ENCODE results near the gene EIF2AK2.

The EIF2AK2 gene

DNA sequence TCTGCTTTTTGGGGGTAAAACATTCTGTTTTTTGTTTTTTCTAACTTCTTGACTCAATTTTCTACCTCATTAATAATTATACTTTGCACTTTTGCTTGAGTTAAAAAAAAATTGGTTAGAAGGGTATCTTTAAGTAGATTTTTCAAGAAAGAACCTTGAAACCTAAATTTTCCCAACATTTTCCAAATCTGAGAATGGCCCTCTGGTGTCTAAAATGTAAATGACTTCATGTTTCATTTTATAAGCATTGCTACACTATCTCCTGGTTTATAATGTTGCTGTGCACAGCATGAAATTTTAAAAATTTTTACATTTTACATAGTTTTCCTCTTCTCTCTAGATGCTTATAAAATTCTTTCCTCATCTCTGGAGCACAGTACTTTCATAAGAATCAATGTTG, 14.2 kb downstream of the EIF2AK2 start:
- Histone ChIP-seq H3K36me3 (ENCODE audit: control insufficient read depth, insufficient read depth, low read length) (peaks cover 85% of the 10 kb centered on the region), H3K27ac (ENCODE audit: low read depth, low read length) (no peak overlapping the region), H3K4me3 (ENCODE audit: low read depth, low read length) (no peak overlapping the region), H3K27me3 (ENCODE audit: control insufficient read depth, insufficient read depth, low read length) (no peaks in the 10 kb centered on the region), H3K9ac (ENCODE audit: low read depth, low read length) (no peak overlapping the region), H3K4me1 (ENCODE audit: control insufficient read depth, insufficient read depth, low read length) (no peaks in the 10 kb centered on the region), H3K9me3 (ENCODE audit: control insufficient read depth, insufficient read depth, low read length) (no peaks in the 10 kb centered on the region)

DNA sequence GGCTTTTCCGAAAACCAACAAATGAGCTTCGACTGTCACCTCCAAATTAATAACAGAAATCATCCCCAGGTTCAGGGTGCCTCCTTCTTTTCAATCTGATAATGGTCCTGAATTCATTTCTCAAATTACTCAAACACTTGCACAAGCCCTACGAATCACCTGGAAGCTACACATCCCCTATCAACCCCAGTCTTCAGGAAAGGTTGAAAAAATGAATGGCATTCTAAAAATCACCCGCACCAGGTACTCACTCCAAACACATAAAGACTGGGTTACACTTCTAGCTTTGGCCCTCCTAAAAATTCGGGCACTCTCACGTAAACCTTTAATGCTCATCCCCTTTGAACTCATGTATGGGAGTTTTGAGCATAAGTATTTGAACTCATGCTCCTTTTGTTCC, 23.9 kb downstream of the EIF2AK2 start:
- peaks cover 86% of the 10 kb centered on the region for H3K36me3 ChIP-seq (ENCODE audit: control insufficient read depth, insufficient read depth, low read length)
- H3K9ac ChIP-seq (ENCODE audit: low read depth, low read length) = no peak overlapping the region
- H3K9me3 ChIP-seq (ENCODE audit: control insufficient read depth, insufficient read depth, low read length) = no peaks in the 10 kb centered on the region
- no peak overlapping the region for H3K4me3 ChIP-seq (ENCODE audit: low read depth, low read length)
- no peaks in the 10 kb centered on the region for H3K27me3 ChIP-seq (ENCODE audit: control insufficient read depth, insufficient read depth, low read length)
- H3K4me1 ChIP-seq (ENCODE audit: control insufficient read depth, insufficient read depth, low read length) = no peaks in the 10 kb centered on the region
- H3K27ac ChIP-seq (ENCODE audit: low read depth, low read length) = no peak overlapping the region

DNA sequence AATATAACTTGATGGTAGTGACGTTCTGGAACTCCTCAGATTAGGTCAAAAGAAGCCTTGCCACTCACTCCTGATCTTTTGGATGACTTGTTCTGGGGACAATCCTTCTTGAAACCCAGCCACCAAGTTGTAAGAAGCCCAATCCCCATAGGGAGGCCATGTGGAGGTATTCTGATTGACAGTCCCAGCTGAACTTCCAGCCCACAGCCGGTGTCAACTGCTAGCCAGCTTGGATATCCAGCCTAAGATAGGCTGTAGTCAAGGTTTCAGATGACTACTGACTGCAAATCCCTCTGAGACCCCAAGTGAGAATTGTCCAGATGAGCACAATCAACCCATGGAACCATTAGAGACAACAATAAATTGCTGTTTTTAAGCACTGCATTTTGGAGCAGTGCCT, 31.4 kb downstream of the EIF2AK2 start:
- no peaks in the 10 kb centered on the region for H3K4me1 ChIP-seq (ENCODE audit: control insufficient read depth, insufficient read depth, low read length)
- H3K27ac ChIP-seq (ENCODE audit: low read depth, low read length) = no peak overlapping the region
- no peaks in the 10 kb centered on the region for H3K9me3 ChIP-seq (ENCODE audit: control insufficient read depth, insufficient read depth, low read length)
- H3K36me3 ChIP-seq (ENCODE audit: control insufficient read depth, insufficient read depth, low read length) = peaks cover 36% of the 10 kb centered on the region
- H3K4me3 ChIP-seq (ENCODE audit: low read depth, low read length) = no peak overlapping the region
- no peaks in the 10 kb centered on the region for H3K27me3 ChIP-seq (ENCODE audit: control insufficient read depth, insufficient read depth, low read length)
- H3K9ac ChIP-seq (ENCODE audit: low read depth, low read length) = no peak overlapping the region

DNA sequence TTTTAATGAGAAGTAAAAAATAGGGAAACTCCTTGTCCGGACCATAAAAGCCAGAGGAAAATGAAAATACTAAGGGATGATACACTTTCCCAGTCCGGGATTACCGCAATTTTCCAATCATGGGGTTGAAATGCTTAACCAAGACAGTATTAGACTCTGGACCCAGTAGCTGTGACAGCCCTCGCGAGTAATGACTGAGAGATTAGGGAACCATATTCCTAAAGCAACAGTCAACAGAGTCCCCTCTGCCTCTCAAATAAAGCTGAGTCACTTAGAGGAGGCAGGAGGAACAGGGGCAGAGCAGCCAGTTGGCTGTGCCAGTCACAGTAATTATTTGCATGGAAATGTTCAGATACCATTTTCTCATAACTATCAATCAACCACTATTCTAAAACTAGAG, 37.6 kb downstream of the EIF2AK2 start:
- Histone ChIP-seq H3K27ac (ENCODE audit: low read depth, low read length) (no peak overlapping the region), H3K4me1 (ENCODE audit: control insufficient read depth, insufficient read depth, low read length) (no peaks in the 10 kb centered on the region), H3K27me3 (ENCODE audit: control insufficient read depth, insufficient read depth, low read length) (no peaks in the 10 kb centered on the region), H3K4me3 (ENCODE audit: low read depth, low read length) (no peak overlapping the region), H3K36me3 (ENCODE audit: control insufficient read depth, insufficient read depth, low read length) (peaks cover 34% of the 10 kb centered on the region), H3K9ac (ENCODE audit: low read depth, low read length) (no peak overlapping the region), H3K9me3 (ENCODE audit: control insufficient read depth, insufficient read depth, low read length) (no peaks in the 10 kb centered on the region)

DNA sequence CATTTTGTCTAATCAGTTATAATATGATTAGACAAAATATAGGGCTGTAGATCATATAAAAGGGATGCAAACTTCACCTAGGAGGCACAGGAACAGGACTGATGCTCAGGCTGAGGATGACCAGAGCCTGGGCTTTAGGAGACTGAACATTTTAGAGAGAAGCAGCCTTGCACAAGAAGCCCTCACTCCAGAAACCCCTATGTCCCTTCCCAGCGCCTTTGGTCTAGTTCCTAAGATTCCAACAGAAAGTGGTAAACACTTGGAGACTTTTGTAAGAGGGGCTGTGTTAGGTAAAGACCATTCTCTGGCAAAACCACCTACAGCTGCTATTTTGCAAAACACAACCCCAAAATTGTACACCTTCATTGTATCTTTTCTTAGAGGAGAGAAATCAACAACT, 39.2 kb downstream of the EIF2AK2 start:
- H3K4me3 ChIP-seq (ENCODE audit: low read depth, low read length) = no peak overlapping the region
- peaks cover 45% of the 10 kb centered on the region for H3K36me3 ChIP-seq (ENCODE audit: control insufficient read depth, insufficient read depth, low read length)
- H3K27ac ChIP-seq (ENCODE audit: low read depth, low read length) = no peak overlapping the region
- no peaks in the 10 kb centered on the region for H3K9me3 ChIP-seq (ENCODE audit: control insufficient read depth, insufficient read depth, low read length)
- H3K4me1 ChIP-seq (ENCODE audit: control insufficient read depth, insufficient read depth, low read length) = no peaks in the 10 kb centered on the region
- H3K9ac ChIP-seq (ENCODE audit: low read depth, low read length) = no peak overlapping the region
- H3K27me3 ChIP-seq (ENCODE audit: control insufficient read depth, insufficient read depth, low read length) = no peaks in the 10 kb centered on the region

DNA sequence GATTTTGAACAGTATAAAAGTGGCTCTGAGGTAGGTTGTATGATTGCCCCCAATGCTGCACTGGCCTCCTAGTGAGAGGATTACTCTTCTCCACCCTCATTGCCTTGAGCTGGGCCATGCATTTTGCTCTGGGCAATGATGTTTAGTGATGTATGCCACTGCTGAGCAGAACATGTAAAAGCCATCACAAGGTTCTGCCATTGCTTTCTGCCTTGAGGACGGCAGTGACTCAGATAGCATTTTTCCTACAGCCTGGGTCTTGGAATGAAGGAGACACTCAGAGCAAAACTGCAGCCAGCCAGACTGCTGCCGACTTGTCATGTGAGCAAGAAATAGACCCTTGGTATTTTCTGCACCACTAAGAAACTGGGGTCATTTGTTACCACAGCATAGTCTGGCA, 44.8 kb downstream of the EIF2AK2 start:
- Histone ChIP-seq H3K9me3 (ENCODE audit: control insufficient read depth, insufficient read depth, low read length) (no peaks in the 10 kb centered on the region), H3K4me3 (ENCODE audit: low read depth, low read length) (no peak overlapping the region), H3K4me1 (ENCODE audit: control insufficient read depth, insufficient read depth, low read length) (no peaks in the 10 kb centered on the region), H3K27ac (ENCODE audit: low read depth, low read length) (no peak overlapping the region), H3K36me3 (ENCODE audit: control insufficient read depth, insufficient read depth, low read length) (peaks cover 54% of the 10 kb centered on the region), H3K27me3 (ENCODE audit: control insufficient read depth, insufficient read depth, low read length) (no peaks in the 10 kb centered on the region), H3K9ac (ENCODE audit: low read depth, low read length) (no peak overlapping the region)

DNA sequence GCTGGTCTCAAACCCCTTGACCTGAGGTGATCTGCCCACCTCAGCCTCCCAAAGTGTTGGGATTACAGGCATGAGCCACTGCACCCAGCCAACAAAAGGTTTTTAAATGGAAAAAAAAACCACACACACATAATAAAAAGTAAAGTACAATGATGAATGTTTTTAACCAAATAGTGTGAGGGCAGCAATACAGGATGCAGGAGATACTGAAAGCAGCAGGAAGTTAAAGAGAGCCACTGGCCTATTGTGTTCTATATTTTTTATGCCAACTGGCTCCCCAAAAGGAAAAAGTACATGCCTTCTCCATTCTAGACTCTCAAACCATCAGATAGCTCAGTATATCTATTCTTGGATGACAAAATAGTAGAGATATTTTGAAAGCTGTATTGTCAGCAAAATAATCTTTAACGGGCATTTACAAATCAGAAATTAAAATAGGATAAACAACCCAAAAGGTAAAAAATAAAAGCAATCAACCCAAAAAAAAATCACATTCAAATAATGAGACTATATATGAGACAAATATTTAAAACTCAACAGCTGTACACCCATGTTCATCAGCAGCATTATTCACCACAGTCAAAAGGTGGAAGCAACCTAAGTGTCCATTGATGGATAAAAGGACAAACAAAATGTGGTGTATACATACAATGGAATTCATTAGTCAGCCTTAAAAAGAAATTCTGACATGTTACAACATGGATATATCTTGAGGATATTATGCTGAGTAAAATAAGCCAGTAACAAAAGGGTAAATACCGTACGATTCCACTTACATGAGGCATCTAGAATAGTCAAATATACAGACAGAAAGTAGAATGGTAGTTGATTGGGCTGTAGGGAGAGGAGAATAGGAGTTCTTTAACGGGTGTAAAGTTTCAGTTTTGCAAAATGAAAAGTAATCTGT, 46.2 kb downstream of the EIF2AK2 start:
- Histone ChIP-seq H3K27ac (ENCODE audit: low read depth, low read length) (no peak overlapping the region), H3K4me3 (ENCODE audit: low read depth, low read length) (no peak overlapping the region), H3K36me3 (ENCODE audit: control insufficient read depth, insufficient read depth, low read length) (peaks cover 59% of the 10 kb centered on the region), H3K27me3 (ENCODE audit: control insufficient read depth, insufficient read depth, low read length) (no peaks in the 10 kb centered on the region), H3K9me3 (ENCODE audit: control insufficient read depth, insufficient read depth, low read length) (no peaks in the 10 kb centered on the region), H3K4me1 (ENCODE audit: control insufficient read depth, insufficient read depth, low read length) (peaks cover 5% of the 10 kb centered on the region), H3K9ac (ENCODE audit: low read depth, low read length) (no peak overlapping the region)

DNA sequence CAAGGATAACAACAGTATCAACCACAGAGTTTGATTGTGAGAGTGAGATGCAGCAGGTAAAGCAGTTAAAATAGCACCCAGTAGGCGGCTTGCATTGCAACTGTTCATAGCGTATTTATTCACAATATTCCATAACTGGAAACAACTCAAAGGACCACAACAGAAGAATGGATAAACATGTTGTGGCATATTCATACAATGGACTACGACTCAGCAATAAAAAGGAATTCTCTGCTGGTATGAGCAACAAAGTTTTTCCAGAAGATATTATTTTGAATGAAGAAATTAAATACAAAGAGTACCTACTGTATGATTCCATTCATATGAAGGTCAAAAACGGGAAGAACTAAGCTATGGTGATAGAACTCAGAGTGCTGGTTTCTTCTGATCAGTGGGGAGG, 47.3 kb downstream of the EIF2AK2 start:
- H3K36me3 ChIP-seq (ENCODE audit: control insufficient read depth, insufficient read depth, low read length) = peaks cover 56% of the 10 kb centered on the region
- peaks cover 14% of the 10 kb centered on the region for H3K4me1 ChIP-seq (ENCODE audit: control insufficient read depth, insufficient read depth, low read length)
- no peak overlapping the region for H3K27ac ChIP-seq (ENCODE audit: low read depth, low read length)
- H3K4me3 ChIP-seq (ENCODE audit: low read depth, low read length) = no peak overlapping the region
- no peaks in the 10 kb centered on the region for H3K27me3 ChIP-seq (ENCODE audit: control insufficient read depth, insufficient read depth, low read length)
- H3K9ac ChIP-seq (ENCODE audit: low read depth, low read length) = no peak overlapping the region
- no peaks in the 10 kb centered on the region for H3K9me3 ChIP-seq (ENCODE audit: control insufficient read depth, insufficient read depth, low read length)

DNA sequence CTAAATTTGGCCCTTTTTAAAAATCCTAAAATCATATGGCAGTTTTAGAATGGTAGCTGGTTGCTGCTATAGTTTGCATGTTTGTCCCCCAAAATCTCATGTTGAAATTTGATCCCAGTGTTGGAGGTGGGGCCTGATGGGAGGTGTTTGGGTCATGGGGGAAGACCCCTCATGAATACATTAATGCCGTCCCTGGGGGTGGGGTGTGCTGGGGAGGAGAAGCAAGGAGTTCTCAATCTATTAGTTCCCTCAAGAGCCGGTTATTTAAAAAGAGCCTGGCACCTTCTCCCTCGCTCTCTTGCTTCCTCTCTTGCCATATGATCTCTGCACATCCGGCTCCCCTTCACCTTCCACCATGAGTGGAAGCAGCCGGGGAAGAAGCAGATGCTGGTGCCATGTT, 51.6 kb downstream of the EIF2AK2 start:
- H3K4me3 ChIP-seq (ENCODE audit: low read depth, low read length) = no peak overlapping the region
- H3K9me3 ChIP-seq (ENCODE audit: control insufficient read depth, insufficient read depth, low read length) = no peaks in the 10 kb centered on the region
- no peak overlapping the region for H3K9ac ChIP-seq (ENCODE audit: low read depth, low read length)
- H3K4me1 ChIP-seq (ENCODE audit: control insufficient read depth, insufficient read depth, low read length) = peaks cover 16% of the 10 kb centered on the region
- no peaks in the 10 kb centered on the region for H3K27me3 ChIP-seq (ENCODE audit: control insufficient read depth, insufficient read depth, low read length)
- H3K36me3 ChIP-seq (ENCODE audit: control insufficient read depth, insufficient read depth, low read length) = peaks cover 51% of the 10 kb centered on the region
- H3K27ac ChIP-seq (ENCODE audit: low read depth, low read length) = no peak overlapping the region

DNA sequence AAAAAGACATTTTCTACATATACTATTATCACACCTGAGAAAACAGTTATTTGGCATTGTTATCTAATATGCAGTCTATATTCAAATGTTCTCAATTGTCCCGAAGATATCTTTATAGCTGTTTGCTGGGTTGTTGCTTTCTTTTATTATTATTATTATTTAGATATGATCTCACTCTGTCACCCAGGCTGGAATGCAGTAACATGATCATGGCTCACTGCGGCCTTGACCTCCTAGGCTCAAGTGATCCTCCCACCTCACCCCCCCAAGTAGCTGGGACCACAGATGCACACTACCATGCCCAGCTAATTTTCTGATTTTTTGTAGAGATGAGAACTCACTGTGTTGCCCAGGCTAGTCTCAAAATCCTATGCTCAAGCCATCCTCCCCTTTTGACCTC, 52.6 kb downstream of the EIF2AK2 start:
- peaks cover 16% of the 10 kb centered on the region for H3K4me1 ChIP-seq (ENCODE audit: control insufficient read depth, insufficient read depth, low read length)
- no peaks in the 10 kb centered on the region for H3K9me3 ChIP-seq (ENCODE audit: control insufficient read depth, insufficient read depth, low read length)
- no peak overlapping the region for H3K9ac ChIP-seq (ENCODE audit: low read depth, low read length)
- H3K4me3 ChIP-seq (ENCODE audit: low read depth, low read length) = no peak overlapping the region
- H3K27ac ChIP-seq (ENCODE audit: low read depth, low read length) = no peak overlapping the region
- H3K36me3 ChIP-seq (ENCODE audit: control insufficient read depth, insufficient read depth, low read length) = peaks cover 50% of the 10 kb centered on the region
- H3K27me3 ChIP-seq (ENCODE audit: control insufficient read depth, insufficient read depth, low read length) = no peaks in the 10 kb centered on the region

DNA sequence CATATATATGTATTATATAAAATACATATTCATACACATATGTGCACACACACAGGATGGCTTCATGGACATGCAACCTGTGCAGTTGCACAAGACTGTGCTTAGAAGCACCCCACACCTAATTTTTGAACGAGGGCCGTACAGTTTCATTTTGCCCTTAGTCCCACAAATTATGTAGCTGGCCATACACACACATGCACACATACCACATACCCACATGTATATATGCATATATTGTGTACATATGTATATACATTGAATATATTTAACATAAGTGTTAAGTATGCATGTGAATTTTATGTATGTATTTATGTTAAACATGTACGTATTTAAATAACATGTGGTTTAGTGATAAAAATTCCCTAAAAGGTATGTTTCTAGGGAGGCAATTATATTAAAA, 54.2 kb downstream of the EIF2AK2 start:
- Histone ChIP-seq H3K27me3 (ENCODE audit: control insufficient read depth, insufficient read depth, low read length) (no peaks in the 10 kb centered on the region), H3K27ac (ENCODE audit: low read depth, low read length) (no peak overlapping the region), H3K9ac (ENCODE audit: low read depth, low read length) (no peak overlapping the region), H3K4me1 (ENCODE audit: control insufficient read depth, insufficient read depth, low read length) (peaks cover 16% of the 10 kb centered on the region), H3K4me3 (ENCODE audit: low read depth, low read length) (no peak overlapping the region), H3K36me3 (ENCODE audit: control insufficient read depth, insufficient read depth, low read length) (peaks cover 43% of the 10 kb centered on the region), H3K9me3 (ENCODE audit: control insufficient read depth, insufficient read depth, low read length) (no peaks in the 10 kb centered on the region)
